ENCODE measurements around the gene CRIM1. TPM values are rescaled to one million over a fixed set of nuclear protein-coding genes. Genes with fewer than 3 reads are reported as not detected.

CRIM1 gene
- total RNA-seq, 1 donor from 2014 or later, result 30.3 TPM

GRCh38 chr2:36357847-36358659 is 2.5 kb downstream of the CRIM1 start:
- DNase-seq (ENCODE audit: extremely low spot score, unreplicated experiment), result no peak
- no peaks in the 10 kb centered on the region for H3K36me3 Mint-ChIP-seq
- peaks cover 7% of the 10 kb centered on the region for H3K27me3 Mint-ChIP-seq
- peak overlapping the region; percentile 92 for H3K27ac Mint-ChIP-seq
- peak; percentile 66 for TF ChIP-seq CTCF (conservative IDR thresholded peaks at IDR 0.05)
- peak overlapping the region; percentile 94 for H3K4me3 Mint-ChIP-seq
- peaks cover 65% of the 10 kb centered on the region for H3K4me1 Mint-ChIP-seq (ENCODE audit: unreplicated experiment)
- H3K9me3 Mint-ChIP-seq, result no peaks in the 10 kb centered on the region

- Mint-ChIP-seq H3K36me3 (no peaks in the 10 kb centered on the region), H3K4me1 (ENCODE audit: unreplicated experiment) (peaks cover 64% of the 10 kb centered on the region), H3K27ac (peak overlapping the region; percentile 92), H3K9me3 (no peaks in the 10 kb centered on the region), H3K27me3 (peaks cover 7% of the 10 kb centered on the region), H3K4me3 (peak overlapping the region; percentile 94)
- TF ChIP-seq CTCF (conservative IDR thresholded peaks at IDR 0.05), result peak; percentile 73
- DNase-seq (ENCODE audit: extremely low spot score, unreplicated experiment), result no peak
Observed at GRCh38 chr2:36359067-36359466, 3.5 kb downstream of the CRIM1 start.

GRCh38 chr2:36360063-36360462 is 4.5 kb downstream of the CRIM1 start:
- Mint-ChIP-seq H3K4me1 (ENCODE audit: unreplicated experiment) (peaks cover 55% of the 10 kb centered on the region), H3K27ac (no peak overlapping the region), H3K4me3 (peak overlapping the region; percentile 53), H3K36me3 (no peaks in the 10 kb centered on the region), H3K27me3 (peaks cover 3% of the 10 kb centered on the region), H3K9me3 (no peaks in the 10 kb centered on the region)
- no peak for DNase-seq (ENCODE audit: extremely low spot score, unreplicated experiment)
- no peak for TF ChIP-seq CTCF (conservative IDR thresholded peaks at IDR 0.05)

GRCh38 chr2:36360834-36361233 is 5.3 kb downstream of the CRIM1 start:
- Mint-ChIP-seq H3K9me3 (no peaks in the 10 kb centered on the region), H3K4me1 (ENCODE audit: unreplicated experiment) (peaks cover 55% of the 10 kb centered on the region), H3K4me3 (peak overlapping the region; percentile 1), H3K27me3 (peaks cover 3% of the 10 kb centered on the region), H3K36me3 (no peaks in the 10 kb centered on the region), H3K27ac (peak overlapping the region; percentile 30)
- DNase-seq (ENCODE audit: extremely low spot score, unreplicated experiment), result no peak
- no peak for TF ChIP-seq CTCF (conservative IDR thresholded peaks at IDR 0.05)

GRCh38 chr2:36361396-36361795 is 5.8 kb downstream of the CRIM1 start:
- no peaks in the 10 kb centered on the region for H3K36me3 Mint-ChIP-seq
- H3K27me3 Mint-ChIP-seq, result peaks cover 3% of the 10 kb centered on the region
- no peaks in the 10 kb centered on the region for H3K9me3 Mint-ChIP-seq
- H3K27ac Mint-ChIP-seq, result peak overlapping the region; percentile 30
- peaks cover 57% of the 10 kb centered on the region for H3K4me1 Mint-ChIP-seq (ENCODE audit: unreplicated experiment)
- peak overlapping the region; percentile 1 for H3K4me3 Mint-ChIP-seq
- TF ChIP-seq CTCF (conservative IDR thresholded peaks at IDR 0.05), result no peak
- no peak for DNase-seq (ENCODE audit: extremely low spot score, unreplicated experiment)

All from type B pancreatic cell (in vitro differentiated cells).